Fibroblast of villous mesenchyme (primary cell): ENCODE results near the gene SPEN. TPM values are rescaled to one million over a fixed set of nuclear protein-coding genes. Genes with fewer than 3 reads are reported as not detected.

Source experiments
- DNase-seq: peaks from one replicate; pipeline ENCODE4 v3.0.0-alpha.2; 2010; ENCODE audit warnings: low read depth
- H3K4me3 ChIP-seq: 2 replicates; pipeline ENCODE4 v1.5.1; 2011; ENCODE audit warnings: low read depth, mild to moderate bottlenecking, low read length
- CTCF ChIP-seq: IDR thresholded peaks from 2 replicates; pipeline ENCODE4 v1.5.1; 2012; ENCODE audit warnings: low read depth, mild to moderate bottlenecking, low read length; ENCODE audit not compliant: insufficient read depth
- total RNA-seq: library from RNA; depleted of rRNA; stranded (reverse); fragments of >200 nt; gene quantifications from 2 replicates; pipeline ENCODE4 v1.2.3, GENCODE V29; 2012

The SPEN gene
- total RNA-seq, 1 donor = 30.2 TPM

DNA sequence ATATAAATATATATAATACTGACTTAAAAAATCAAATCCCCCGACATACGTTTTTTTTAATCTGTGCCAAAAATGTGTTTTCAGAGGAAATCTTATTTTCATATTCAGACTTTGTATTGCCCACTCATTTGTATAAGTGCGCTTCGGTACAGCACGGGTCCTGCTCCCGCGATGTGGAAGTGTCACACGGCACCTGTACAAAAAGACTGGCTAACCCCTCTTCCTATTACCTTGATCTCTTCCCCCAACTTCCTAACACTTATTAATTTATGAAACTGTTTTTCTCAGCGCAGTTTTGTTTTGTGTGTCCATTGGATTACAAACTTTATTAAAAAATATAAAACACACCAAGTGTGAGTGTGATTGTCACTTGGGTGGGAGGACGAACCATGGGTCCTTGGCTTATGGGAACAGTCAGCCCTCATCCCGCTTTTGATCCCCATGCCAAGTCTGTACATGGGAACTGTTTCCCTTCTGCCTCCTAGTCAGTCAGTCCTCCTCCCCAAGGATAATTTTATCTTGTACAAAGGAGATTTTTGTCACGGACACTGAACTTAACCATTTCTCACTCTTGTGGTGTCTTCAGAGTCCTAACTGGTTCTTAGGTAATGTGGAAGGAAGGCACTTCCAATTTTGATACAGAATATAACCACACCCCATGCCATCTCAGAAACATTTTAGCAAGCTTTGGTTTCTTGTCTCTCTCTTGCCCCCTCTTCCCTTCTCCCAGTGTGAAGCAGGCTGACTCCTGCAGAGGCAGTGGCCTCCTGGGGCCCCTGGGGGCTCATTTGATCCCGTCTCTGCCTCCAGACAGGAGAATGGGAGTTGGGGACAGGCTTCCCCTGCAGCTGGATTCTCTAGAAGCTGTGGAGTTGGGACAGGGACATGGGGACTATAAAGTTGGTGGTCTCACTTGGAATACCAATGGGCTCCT lies 92.9 kb downstream of the SPEN start:
- TF ChIP-seq CTCF = no peak
- no peak overlapping the region for H3K4me3 ChIP-seq
- DNase-seq = no peak

DNA sequence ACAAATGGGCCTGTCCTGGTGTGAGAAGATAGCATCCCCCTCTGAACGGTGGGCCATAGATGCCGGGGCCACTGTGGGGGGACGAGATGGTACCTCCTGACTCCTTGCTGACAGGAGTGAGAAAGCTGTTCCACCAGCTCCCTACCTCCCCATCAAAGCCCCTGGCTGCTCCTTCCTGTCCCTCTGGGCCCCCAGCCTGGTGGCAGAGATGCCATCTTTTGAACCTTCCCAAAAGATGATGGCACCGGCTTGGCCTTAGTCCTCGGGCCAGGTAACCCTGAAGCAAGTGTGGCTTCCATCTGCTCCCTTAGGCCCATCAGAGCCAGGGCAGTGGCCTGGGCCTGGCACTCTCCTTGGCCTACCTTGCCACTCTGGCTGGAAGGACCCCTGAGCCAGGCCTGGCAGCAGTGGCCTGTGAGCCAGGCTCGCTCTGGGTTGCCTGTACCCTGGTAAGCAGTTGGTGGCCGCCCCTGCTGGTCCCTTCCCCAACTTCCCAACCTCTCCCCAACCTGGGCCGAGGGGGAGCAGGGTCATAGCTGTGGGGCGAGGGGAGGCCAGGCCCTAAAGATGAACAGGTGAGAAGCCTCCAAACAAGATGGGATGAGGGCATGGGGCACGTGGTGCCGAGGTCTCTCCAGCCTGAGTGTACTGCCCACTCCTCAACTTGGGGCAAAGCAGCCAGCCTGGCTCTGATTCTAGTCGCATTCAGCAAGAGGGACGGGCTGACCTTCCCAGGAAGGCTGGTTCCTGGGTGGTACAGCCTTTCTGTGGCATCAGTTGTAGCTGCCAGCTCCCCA lies 93.7 kb downstream of the SPEN start:
- no peak for DNase-seq
- no peak overlapping the region for H3K4me3 ChIP-seq
- TF ChIP-seq CTCF = no peak

DNA sequence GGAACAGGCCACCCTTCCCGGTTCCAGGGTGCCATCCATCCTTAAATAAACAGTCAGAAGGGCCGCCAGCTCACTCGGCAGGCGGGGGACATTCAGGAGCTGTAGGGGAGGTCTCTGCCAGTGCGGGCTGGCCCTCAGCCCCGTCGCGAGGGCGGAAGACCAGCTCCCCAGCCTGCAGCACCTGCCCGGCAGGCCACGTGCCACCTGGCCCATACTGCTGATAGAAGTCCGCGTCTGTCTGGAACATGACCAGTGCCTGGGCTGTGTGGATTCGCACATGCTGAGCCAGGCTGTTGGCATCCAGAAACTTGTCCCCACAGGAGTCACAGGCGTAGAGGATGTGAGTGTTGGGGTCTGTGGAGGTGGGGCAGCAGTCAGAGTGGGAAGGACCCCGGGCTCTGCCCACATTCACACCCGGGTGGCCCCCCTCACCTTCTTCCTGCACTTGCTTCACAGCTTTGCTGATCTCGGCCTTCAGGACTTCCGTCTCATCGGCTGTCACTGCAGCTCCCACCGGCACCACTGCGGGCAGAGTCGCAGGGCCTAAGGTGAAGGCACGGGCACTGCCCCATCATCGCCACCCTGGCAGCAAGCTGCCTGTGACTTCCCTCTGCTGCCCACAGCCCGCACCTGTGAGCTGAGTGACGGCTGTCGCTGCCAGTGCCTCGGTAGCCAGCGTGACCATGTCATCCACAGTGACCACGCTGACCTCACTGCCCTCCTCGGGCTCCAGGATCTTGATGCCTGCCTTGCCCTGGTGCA lies 94.6 kb downstream of the SPEN start:
- no peak for DNase-seq
- H3K4me3 ChIP-seq = no peak overlapping the region
- TF ChIP-seq CTCF = no peak

DNA sequence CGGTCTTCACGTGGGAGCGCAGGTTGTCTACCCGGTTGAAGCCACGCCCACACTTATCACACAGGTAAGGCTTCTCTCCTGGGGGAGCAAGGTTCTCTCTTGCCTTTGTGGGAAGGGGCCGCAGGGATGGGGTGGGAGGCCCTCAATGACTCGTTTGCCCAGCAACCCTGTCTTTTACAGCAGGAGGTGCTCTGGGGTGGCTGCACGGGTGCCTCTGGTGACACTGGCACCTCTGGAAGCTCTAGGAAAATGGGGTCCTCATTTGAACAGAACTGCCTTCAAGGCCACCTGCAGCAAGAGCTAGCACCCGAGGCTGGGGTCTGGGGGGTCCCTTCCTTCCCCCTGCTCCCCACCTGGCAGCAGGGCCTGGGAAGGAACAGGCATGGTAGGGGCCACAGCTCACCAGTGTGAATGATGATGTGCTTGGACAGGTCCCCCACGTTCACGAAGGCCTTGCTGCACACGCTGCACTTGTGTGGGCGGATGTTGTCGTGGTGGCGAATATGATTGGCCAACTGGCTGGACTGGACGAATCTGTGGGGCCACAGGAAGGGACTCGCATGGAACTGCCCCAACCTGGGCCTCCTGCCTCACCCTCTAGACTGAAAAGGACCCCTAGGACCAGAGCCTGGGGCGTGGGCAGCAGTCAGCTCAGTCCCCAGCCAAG lies 95.3 kb downstream of the SPEN start:
- H3K4me3 ChIP-seq = no peak overlapping the region
- no peak for DNase-seq
- no peak for TF ChIP-seq CTCF

DNA sequence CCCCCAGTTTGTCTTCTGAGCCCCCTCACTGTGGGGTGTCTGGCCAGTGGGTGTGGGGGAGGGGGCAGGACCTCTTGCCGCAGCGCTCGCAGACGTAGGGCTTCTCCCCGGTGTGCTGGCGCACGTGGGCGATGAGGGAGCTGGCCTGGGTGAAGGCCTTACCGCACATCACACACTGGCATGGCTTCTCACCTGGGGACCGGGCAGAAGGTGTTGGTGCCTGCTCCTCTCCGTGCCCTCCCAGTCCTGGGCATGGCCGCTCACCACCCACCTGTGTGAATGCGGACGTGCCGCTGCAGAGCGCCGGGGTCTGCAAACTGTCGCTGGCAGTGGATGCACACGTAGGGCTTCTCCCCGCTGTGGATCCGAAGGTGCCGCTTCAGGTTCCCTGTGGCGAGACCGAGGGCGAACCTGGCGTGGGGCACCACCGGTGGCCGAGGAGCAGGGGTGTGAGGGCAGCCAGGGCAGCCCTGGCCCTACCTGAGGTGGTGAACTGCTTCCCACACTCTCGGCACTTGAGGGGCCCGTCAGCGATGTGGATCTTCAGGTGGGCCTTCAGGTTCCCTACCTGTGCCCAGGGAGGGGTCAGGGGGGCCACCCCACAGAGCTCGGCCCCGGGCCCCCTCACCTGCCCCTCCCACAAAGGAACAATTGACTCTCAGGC lies 96.0 kb downstream of the SPEN start:
- DNase-seq = no peak
- no peak for TF ChIP-seq CTCF

DNA sequence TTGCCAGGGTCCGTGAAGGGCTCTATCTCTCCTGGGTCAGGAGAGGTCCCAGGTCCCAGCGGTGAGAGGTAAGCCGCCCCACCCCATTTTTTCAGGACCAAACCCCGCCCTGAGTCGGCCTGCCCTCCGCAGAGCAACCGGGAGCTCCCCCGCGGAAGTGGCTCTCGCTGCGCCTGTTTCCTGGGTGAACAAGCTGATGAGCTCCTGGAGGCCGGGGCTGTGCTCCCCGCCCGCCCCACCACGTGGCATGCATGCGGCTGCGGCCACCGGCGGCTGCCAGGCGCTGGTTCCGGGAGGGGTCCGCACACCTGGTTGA lies 96.4 kb downstream of the SPEN start:
- no peak for DNase-seq
- TF ChIP-seq CTCF = no peak

More for the DNA sequence above, 96.0 kb downstream of the SPEN start:
- H3K4me3 ChIP-seq = no peak overlapping the region

More for the DNA sequence above, 96.4 kb downstream of the SPEN start:
- no peak overlapping the region for H3K4me3 ChIP-seq
